ENCODE data around the gene TMIE. TPM values are rescaled to one million over a fixed set of nuclear protein-coding genes. Genes with fewer than 3 reads are reported as not detected.

The TMIE gene, protein sequence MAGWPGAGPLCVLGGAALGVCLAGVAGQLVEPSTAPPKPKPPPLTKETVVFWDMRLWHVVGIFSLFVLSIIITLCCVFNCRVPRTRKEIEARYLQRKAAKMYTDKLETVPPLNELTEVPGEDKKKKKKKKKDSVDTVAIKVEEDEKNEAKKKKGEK
- total RNA-seq, result 1 to 10 TPM; 2.5 to 2.7 TPM

DNA sequence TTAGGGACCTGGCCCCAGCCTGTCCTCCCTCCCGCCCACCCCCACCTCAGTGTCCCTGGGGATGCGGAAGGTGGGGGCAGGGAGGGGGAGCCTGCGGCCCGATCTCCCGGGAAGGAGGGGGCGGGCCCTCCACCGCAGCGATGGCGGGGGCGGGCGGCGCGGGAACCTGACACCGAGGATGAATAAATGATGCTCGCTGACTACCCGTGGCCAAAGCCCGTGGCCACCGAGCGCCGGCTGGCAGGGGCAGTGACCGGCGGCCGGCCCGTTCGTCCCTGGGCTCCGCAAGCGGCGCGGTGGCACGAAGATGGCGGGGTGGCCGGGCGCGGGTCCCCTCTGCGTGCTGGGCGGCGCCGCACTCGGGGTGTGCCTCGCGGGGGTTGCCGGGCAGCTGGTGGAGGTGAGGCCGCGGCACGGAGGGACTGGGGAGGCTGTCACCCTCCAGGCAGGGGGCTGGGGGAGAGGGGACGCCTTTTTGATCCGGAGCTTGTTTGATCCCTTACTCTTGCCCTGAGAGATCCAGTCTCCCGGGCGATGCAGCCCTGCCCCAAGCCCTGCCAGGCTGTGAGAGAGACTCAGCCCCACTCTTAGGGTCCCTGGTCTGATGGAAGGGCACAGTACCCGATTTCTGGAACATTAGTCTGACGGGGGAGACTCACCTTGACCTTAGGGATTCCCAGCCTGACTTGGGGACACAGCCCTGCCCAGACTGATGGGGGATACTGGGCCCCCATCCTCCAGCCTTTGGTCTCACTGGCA lies at the start of gene TMIE:
TMIE (plus strand) TSS at position 212 of the 759 bp plus-strand sequence; CDS start at position 308, 96 bp downstream.

DNA sequence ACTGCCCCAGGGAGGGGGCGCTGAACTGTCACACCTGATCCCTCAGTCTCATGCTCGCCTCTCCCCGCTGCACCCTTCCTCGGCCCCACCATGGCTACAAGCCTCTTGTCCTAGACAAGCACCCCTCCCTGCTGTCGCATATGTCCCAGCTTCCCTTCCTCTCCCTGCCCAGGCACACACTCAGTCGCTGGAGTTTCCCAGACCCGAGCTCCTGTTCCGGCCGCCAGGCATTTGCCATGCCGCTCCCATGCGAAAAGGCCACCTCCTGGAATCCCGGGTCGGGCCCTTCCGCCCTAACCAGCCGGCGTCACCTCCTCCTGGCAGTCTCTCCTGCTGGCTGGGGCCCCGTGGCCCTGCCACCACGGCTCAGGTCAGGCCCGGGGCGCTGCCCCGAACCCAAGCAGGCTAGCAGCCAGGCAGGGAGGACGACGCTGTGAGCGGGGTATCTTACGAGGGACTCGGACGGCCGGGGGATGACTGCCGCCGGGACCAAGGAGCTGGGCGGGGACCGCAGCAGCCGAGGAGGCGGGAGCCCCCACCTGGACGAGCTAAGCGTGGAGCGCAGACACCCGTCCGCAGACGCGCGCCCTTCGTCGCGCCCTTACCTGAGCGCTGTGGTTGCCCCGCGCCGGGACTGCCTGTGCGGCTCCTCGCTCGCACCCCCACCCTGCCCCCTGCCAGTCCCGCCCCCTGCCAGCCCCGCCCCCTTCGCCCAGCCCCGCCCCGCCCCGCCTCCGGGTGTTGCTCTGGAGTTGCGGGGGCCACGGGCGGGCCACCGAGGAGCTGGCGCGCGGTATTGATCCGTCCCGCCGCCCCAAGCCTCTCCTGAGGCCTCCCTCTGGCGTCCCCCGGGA lies 7.9 kb upstream of the TMIE start, which contains the start of gene ALS2CL:
ALS2CL (minus strand) TSS at position 642 of the 854 bp plus-strand sequence. CDS start 4,239 bp downstream, outside the sequence.

DNA sequence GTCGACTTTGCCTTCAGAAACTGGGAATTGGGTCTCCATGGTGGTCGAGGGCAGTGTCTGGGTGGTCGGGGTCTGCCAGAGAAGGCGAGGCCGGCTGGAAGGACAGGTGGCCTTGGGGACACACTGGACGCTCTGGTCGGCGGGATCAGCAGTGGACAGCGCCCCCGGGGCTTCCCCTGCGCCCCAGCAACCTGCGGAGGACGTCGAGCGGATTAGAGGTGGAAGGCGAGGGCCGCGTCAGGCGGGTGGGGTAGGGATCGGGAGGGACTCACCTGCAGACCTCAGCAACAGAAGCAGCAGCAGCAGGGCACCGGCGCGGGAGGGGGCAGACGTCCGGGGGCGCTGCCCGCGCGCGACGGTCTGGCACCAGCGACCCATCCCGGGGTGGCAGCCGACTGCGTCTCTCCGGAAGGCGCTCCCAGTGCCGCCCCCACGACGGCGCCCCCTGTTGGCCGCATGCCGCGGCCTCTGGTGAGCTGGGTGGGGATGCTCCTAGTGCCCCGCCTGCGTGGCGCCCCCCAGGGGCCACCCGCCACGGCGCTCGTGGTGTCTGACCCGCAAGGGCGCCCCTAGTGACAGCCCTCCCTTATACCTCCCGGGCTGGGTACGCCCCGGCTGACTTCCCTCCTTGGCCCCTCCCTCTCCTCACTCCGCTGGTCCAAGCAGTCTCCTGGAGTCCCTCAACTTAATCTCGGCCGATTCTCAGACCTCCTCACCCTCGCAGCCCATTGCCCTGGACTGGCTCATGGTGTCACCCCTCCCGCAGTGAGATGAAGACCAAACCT lies 16.4 kb downstream of the TMIE start, which contains the start of gene PRSS50:
PRSS50 (minus strand) TSS at position 423 of the 785 bp plus-strand sequence; CDS start at position 378, 45 bp downstream.

Other genes starting within 250 kb of the TMIE start
- gene LTF, start 236.5 kb upstream of the TMIE start, total RNA-seq, result not detected
- not detected for gene RTP3, start 203.4 kb upstream of the TMIE start, total RNA-seq
- gene LRRC2, start 135.1 kb upstream of the TMIE start, total RNA-seq, result under 1 TPM; 0.55 to 0.86 TPM
- not detected for gene FAM240A, start 88.9 kb upstream of the TMIE start, total RNA-seq
- gene ALS2CL, start 7.7 kb upstream of the TMIE start, total RNA-seq, result 10 to 100 TPM; 28.9 to 29.8 TPM
- not detected for gene PRSS50, start 16.5 kb downstream of the TMIE start, total RNA-seq
- not detected for gene MYL3, start 162.1 kb downstream of the TMIE start, total RNA-seq
- gene PTH1R, start 176.3 kb downstream of the TMIE start, total RNA-seq, result not detected